Activated CD8-positive, alpha-beta memory T cell treated with anti-CD3 and anti-CD28 coated beads for 24 hours (primary cell): ENCODE data around the gene DNTT.

Experiments used
- DNase-seq: peaks from one replicate; pipeline ENCODE4 v3.0.0-alpha.2; 2020

Gene DNTT

GRCh38 chr10:96387161-96387560, 82.9 kb downstream of the DNTT start:
- DNase-seq: no peak

- DNase-seq: no peak
Observed at GRCh38 chr10:96387601-96388000, 83.4 kb downstream of the DNTT start.
